Vagina (tissue), 2 donors: ENCODE results near the gene PYGL.

Source experiments
- CTCF ChIP-seq, 3 experiments: fragments of 450-650 bp in 2 of 3; fragments of 200-600 bp in 1 of 3; sonication (generic) in 1 of 3; IDR thresholded peaks; one replicate each; pipeline ENCODE4 v1.5.1; 2017 to 2019; ENCODE audit warnings: antibody characterized with exemption in 3 of 3, mild to moderate bottlenecking in 2 of 3, moderate library complexity in 2 of 3
- POLR2A ChIP-seq, 2 donors: fragments of 450-650 bp; IDR thresholded peaks; one replicate each; pipeline ENCODE4 v1.6.1; 2017; ENCODE audit warnings: antibody characterized with exemption in 2 of 2, mild to moderate bottlenecking in 2 of 2, moderate library complexity in 2 of 2

GRCh38 chr14:50943943-50944646, at the start of gene PYGL:
- TF ChIP-seq POLR2A (IDR thresholded peaks at IDR 0.05), result peak in 1 of 2 donors; percentile 50
- TF ChIP-seq CTCF (IDR thresholded peaks at IDR 0.05), result no peak
